HT1080 (cell line): ENCODE measurements around the gene TSC22D4. TPM values are rescaled to one million over a fixed set of nuclear protein-coding genes. Genes with fewer than 3 reads are reported as not detected.
A peak's percentile ranks its signal among the peaks of the same experiment; 100 is the strongest.

Experiments
- DNase-seq: peaks from one replicate; pipeline ENCODE4 v3.0.0-alpha.2; 2015; ENCODE audit warnings: low read depth
- total RNA-seq: library from RNA; depleted of rRNA; stranded (reverse); fragments of >200 nt; shearing (Covaris generic); gene quantifications from 2 replicates; pipeline ENCODE4 v1.2.3, GENCODE V29; 2014

Gene TSC22D4
- total RNA-seq, 1 experiment from 2014 or later, result 65.7 TPM

DNA sequence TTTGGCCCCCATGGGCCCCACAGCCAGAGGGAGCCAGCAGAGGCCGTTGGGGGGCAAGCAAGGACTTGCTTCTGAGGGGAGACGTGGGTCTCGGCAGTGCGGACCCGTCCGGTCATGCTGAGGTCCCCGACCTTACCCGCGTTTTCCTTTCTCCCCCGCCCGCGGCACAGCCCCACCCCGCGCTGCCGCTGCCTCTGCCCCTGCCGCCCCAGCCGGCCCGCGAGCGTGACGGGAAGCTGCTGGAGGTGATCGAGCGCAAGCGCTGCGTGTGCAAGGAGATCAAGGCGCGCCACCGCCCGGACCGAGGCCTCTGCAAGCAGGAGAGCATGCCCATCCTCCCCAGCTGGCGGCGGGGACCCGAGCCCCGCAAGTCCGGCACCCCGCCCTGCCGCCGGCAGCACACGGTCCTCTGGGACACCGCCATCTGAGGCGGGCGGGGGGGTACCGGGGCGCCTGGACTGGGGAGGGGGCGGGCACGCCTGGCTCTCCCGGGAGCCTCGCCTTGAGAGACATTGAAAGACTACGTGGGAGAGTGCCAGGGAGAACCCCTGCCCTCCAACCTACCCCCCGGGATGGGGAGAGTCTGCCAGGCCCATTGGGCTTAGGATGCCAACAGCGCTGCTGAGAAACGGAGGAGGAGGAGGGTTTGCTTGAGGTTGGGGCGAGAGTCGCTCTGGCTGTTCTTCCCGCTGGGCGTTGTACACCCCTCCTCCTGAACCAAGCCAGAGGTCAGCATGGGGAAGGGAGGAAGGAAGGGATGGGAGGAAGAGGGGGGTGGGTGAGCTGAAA lies 14.7 kb upstream of the TSC22D4 start:
- DNase-seq, result no peak

DNA sequence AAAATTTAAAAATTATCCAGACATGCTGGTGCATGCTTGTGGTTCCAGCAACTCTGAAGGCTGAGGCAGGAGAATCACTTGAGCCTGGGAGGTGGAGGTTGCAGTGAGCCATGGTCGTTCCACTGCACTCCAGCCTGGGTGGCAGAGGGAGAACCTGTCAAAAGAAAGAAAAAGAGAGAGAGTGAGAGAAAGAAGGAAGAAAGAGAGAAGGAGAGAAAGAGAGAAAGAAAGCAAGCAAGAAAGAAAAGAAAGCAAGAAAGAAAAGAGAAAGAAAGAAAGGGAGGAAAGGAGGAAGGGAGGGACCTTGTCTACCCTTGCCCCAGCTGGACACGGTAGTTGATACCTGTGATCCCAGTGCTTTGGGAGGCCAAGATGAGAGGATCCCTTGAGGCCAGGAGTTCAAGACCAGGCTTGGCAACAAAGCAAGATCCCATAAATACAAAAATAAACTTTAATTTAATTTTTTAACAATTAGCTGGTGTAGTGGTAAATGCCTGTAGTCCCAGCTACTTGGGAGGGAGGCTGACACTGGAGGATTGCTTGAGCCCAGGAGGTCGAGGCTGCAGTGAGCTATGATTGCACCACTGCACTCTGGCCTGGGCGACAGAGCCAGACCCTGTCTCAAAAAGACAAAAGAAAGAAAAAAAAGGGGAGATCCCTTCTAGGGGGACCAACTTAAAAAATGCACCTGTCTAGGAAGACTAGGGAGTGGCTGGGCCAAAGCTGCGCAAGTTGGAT lies 13.9 kb upstream of the TSC22D4 start:
- DNase-seq, result no peak

DNA sequence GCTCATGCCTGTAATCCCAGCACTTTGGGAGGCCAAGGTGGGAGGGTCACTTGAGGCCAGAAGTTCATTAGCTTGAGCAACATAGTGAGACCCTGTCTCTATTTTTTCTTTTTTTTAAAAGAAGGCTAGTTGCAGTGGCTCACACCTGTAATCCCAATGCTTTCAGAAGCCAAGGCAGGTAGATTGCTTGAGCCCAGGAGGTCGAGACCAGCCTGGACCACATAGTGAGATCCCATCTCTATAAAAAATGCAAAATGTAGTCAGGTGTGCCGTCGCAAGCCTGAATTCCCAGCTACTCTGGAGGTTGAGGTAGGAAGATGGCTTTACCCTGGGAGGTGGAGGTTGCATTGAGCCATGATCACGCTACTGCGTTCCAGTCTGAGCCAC lies 12.2 kb upstream of the TSC22D4 start:
- DNase-seq, result no peak

DNA sequence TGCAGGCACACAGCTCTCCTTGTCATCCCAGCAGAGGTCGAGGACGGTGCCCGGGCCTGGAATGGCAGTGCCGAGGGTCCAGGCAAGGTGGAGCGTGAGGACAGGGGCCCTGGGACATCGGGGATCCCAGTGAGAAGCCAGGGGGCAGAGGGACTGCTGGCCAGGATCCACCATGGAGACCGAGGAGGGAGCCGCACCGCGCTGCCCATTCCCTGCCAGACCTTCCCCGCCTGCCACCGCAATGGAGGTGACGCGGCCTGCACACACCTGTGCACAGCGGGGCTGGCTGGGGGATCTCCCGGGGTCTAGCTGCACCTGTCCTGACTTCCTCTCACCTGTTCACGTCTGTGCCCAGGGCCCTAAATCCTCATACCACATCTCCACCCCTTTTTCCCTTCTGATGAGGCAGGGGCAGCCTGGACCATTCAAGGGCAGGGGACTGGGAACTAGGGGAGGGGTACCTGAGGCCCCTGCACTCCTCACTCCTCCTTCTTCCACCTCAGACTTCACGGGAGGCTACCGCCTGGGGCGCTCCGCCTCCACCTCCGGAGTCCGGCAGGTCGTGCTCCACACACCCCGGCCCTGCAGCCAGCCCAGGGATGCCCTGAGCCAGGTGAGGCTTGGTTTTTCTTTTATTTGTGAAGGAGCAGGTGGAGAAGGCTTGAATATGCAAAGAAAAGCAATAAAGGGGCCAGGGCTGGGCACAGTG lies 11.6 kb upstream of the TSC22D4 start:
- no peak for DNase-seq

DNA sequence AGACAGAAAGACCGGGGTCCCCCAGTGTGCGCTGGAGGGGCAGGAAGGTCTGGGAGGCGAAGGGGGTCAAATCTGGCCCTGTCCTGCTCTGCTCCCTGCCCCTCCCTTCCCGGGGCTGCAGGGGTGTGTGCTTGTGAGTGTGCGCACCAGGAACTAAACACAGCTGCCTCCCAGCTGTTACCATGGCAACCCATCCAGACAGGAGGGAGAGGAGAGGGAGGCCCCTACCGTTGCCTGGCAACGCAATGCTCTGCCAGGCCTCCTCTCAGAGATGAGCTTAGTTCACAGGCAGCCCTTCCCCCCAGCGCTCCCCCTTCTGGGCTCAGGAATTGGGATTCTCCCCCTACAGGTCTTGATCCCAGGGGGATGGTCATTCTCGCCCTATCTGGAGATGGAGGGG lies 10.8 kb upstream of the TSC22D4 start:
- DNase-seq, result peak; percentile 85

DNA sequence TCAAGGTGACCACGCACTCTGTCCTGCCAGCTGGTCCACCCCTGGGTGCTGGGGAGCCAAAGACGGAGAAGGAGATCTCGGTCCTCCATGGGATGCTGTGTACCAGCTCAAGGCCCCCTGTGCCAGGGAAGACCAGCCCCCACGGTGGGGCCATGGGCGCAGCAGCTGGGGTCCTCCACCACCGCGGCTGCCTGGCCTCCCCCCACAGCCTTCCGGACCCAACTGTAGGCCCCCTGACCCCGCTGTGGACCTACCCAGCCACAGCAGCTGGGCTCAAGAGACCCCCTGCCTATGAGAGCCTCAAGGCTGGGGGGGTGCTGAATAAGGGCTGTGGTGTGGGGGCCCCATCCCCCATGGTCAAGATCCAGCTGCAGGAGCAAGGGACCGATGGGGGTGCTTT lies 10.1 kb upstream of the TSC22D4 start:
- no peak for DNase-seq

DNA sequence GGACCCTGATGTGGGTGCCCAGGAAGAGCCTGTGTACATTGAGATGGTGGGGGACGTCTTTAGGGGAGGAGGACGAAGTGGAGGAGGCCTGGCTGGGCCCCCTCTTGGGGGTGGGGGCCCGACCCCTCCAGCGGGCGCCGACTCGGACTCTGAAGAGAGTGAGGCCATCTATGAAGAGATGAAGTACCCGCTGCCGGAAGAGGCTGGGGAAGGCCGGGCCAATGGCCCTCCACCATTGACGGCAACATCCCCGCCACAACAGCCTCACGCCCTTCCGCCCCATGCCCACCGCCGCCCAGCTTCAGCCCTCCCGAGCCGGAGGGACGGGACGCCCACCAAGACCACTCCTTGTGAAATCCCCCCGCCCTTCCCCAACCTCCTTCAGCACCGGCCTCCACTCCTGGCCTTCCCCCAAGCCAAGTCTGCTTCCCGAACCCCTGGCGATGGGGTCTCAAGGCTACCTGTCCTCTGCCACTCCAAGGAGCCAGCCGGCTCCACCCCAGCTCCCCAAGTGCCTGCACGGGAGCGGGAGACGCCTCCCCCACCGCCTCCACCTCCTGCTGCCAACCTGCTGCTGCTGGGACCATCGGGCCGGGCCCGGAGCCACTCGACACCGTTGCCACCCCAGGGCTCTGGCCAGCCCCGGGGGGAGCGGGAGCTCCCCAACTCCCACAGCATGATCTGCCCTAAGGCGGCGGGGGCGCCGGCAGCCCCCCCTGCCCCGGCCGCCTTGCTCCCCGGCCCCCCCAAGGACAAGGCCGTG lies 9.5 kb upstream of the TSC22D4 start:
- no peak for DNase-seq

DNA sequence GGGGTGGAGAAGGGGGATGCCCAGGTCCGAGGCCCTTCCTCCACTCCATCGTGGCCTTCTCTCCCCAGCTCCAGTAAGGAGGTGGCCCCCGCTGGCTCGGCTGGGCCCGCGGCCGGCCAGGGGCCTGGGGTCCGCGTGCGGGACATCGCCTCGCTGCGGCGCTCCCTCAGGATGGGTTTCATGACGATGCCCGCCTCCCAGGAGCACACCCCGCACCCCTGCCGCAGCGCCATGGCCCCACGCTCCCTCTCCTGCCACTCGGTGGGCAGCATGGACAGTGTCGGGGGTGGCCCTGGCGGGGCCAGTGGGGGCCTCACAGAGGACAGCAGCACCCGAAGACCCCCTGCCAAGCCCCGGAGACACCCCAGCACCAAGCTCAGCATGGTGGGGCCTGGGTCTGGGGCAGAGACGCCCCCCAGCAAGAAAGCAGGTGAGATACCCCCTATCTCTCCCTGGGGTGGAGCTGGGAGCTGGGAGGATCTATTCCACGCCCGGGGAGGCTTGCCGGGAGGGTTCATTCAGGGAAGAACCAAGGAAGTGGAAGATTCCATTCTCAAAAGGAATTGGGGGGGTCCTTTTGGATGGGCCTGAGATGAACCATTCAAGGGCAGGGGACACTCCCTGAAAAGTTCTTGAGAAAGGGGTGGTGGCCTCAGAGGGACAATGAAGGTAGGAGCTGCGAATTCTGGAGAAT lies 7.9 kb upstream of the TSC22D4 start:
- no peak for DNase-seq

DNA sequence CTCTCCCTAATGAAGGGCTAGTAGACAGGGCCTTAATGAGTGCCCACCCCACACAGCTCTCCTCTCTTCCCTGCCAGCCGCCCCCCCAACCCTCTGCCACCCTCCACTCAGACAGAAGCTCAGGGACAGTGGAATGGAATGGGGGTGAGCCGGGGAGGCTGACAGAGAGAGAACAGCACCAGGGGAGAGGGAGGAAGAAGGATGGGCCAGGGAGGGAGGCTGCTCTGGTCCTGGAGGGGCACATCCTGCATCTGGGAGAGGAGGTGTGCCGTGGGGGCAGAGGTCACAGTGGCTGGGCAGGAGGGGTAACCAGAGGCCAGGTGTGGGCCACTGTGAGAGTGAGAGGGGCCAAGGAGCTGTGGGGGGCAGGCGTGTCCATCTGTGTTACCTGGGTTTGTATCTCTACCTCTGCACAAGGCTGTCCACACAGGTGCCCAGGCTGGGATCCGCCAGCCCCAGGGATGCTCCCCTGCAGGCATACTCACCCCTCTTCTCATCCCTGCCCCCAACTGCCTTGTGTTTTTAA lies 7.2 kb upstream of the TSC22D4 start:
- DNase-seq, result no peak

DNA sequence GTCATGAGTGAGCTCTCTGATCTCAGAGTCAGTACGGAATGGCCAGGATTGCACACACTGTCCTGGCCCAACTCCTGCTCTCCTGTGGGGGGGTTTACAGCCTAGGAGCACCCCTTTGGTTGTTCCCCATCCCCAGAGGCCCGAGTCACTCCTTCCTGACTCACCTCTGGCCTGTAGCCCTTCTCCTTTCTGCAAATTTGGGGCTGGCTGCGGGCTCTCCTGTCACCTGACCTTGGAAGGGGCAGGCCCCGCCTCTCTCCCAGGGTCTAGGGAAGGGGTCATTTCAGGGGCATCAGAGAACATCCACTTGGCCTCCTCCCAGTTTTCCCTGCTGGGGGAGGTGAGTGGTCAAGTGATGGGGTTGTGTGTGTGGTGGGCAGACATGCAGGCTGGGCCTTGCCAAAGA lies 6.5 kb upstream of the TSC22D4 start:
- no peak for DNase-seq

DNA sequence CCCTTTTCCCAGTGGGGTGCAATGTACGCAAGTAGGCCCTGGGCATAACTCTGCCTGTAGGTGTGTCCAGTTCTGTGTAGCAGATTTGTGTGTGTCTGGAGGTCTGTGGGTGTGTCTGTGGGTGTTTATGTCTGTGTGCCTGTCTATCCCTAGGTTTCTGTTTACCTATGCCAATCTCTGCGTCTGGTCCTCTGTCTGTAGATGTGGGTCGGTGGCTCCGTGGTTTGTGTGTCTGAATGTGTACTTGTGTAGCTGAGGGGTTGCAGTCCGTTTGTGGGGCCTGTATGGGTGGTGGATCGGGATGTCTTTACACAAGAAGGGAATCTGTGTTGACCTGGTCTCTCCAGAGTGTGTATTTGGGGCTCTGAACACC lies 5.6 kb upstream of the TSC22D4 start:
- DNase-seq, result no peak

DNA sequence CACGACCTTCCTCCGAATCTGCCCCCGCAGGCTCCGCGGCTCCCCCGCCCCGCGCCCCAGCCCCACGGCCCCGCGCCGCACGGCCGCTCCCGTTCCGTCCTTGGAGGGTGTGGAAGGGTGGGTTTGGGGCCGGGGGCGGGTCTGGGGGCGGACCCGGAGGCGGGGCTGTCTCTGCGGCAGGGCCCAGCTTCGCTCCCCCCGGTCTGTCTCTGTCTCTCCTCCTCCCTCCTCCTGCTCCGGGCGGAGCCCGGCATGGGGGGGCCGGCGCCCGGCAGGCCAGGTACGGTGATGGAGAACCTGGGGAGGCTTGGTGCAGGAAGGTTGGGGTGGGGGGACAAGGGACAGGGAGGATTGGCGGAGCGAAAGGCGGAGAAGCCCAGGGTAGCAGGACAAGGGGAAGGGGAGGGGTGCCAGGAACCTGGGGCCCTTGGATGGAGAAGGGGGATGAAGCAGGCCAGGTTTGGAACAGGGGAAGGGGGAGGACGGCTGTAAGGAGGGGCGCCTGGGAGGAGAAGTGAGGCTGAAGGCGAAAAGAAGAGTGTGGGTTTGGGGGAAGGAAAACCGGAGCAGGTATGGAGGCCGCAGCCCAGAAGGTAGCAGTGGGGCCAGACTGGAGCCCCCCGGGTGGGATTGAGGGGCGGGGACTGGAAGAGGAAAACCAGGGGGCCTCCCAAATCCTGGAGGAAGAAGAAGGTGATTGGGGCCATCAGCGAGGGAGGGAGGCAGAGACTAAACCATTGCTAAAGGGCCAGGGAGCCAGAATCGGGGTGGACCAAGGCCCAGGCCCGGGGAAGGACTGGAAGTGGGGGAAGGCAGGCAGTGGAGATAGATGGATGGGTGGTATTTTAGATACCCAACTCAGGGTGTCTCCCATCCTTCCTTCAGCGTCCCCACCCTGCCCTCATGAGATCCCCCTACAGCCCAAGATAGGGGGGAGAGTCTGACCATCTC lies 5.0 kb upstream of the TSC22D4 start, which contains the start of gene NYAP1:
Gene NYAP1 (plus strand): TSS at position 206 of the 951 bp plus-strand sequence. CDS start 1,385 bp downstream, outside the sequence.
- no peak for DNase-seq

DNA sequence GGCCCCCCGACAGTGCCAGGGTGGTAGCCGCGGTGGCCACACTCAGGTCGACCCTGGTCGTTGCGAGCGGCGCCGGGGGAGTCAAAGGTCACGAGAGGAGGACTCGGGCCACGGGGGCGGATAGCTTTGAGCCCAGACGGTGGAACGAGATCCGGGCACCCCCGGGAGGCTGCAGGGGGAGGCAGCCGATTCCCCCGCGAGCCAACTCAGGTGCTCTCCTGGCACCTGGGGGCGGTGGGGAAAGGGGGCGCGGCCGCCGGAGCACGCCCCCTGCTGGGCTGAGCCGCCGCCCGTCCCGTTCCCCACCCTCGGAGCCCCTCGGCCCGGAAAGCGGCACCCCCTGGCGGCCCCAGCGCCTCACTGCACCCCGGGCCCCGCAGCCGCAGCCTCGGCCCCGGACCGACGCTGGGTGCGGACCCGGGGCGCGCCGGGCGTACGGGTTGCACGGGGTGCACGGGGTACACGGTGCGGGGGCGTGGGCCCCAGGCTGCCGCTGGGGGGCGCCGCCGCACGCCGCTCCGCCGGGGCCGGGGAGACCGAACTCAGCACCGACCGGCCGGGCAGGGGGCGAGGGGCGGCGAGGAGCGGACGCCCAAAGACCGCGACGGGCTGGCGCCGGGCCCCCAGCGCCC lies 4.2 kb upstream of the TSC22D4 start:
- DNase-seq, result peak; percentile 44

DNA sequence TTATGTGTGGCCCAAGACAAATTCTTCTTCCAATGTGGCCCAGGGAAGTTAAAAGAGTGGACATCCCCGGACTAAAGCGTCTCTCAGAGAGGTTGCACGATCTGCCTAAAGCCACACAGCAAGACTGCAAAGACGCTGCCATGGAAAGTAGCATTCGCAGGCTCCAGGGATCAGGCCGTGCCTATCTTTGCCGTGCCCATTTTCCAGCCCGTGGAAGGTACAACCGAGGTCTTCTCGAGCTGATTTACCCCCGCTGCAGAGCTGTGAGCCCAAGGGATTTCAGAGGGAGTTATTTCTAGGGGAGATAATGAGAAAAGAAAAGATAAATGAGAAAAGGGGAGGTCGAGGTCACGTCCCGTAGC lies 3.7 kb upstream of the TSC22D4 start:
- no peak for DNase-seq

DNA sequence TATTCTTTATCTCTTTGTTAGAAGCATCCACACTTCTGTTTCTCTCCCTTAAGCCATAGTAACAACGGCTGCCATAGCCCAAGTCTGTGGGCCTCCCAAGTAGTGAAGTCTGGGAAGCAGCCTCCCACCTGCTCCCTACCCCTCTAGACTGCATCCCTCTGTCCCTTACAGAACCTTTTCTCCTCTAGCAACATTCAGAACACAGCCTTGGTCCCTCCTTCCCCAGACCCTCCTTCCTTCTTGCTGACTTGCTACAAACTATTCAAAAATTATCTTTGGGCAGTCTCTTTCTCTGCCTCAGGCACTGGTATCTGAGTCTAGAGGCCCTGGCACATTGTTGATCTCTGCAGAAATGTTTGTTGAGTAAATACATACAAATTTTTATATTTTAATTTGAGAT lies 2.5 kb upstream of the TSC22D4 start:
- no peak for DNase-seq

DNA sequence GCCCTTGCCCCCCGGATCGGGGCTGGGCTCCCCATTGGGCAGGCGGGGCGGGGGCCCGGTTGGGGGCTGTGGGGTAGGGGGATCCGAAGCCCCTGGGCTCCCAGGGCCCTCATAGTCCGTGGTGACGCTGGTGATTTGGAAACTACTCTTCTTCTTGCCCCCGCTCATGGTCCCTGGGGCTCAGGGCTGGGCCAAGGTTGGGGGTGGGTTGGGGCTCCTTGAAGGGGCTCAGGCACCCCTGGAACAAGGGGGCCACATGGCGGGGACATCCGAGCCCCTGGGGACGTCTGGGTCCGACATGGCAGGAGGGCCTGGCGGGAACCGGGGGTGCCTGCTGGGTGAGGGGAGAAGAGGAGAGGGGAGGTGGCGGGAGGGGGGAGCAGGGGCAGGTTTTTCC lies 1.1 kb downstream of the TSC22D4 start:
- DNase-seq, result no peak

DNA sequence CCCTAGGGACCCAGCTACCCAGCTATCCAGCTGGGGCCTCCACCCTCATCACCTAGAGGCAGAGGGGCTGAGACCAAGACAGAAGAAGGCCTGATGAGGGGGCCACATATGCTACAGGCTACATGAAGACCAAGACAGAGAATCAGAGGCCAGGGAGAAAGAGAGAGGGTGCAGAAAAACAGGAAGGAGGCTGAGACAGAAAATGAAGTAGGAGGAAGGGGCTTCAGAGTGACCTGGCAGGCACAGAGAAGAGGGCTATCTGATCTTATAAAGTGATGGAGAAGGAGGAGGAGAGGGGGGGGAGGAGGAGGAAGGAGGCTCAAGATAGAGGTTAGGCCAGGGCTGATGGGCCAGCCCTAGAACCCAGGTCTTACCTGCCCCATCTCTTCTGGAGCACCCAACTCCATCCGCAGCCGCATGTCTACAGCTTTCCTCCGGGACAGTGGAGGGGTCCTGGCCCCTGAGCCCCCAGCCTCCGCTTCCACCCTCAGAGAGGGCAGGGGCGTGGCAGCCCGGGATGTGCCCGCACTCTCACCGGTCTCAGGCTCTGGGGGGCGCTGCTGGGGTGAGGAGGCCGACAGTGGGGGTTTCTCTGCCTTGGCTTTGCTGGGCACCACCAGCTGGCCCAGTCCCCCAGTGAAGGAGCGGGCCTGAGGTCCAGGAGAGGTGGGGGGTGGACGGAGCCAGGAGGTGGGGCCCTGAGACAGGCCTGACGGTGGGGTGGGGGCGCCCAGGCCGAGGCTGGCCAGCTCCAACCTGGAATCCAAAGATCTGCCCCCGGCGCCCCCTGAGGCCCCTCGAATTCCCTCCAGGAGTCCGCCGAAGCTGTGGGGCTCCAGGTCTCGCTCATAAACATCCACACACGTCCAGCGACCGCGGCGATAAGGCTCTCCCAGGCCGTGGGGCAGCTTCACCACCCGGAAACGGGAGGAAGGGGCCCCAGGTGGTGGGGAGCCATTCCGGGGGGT lies 1.8 kb downstream of the TSC22D4 start:
- DNase-seq, result no peak
